G401.6 (cell line): Measurements from ENCODE around the gene PHEX.

Experiments
- FAIRE-seq: peaks from 2 replicates; lab custom pipeline; 2012; peaks lifted over from hg19 to GRCh38; lab: Jason Lieb, UNC

PHEX gene

DNA sequence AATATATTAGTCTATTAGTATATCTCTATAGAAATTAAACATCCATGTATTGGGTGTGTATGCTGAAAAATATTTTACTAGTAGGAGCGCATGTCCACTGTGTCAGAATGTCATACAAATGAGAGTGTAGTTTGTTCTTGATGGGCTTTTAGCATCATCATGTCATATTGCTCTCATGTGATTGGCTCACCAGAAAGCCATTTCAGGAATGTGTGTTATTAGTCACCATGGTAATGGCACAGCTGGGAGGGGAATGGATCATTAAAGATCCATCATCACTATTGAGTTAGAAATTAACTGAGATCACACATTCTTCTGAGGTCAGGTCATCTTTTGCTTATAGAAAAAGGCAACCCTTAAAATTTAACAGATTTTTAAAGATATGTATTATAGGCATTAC is 77.3 kb downstream of the PHEX start:
- no peak for FAIRE-seq

DNA sequence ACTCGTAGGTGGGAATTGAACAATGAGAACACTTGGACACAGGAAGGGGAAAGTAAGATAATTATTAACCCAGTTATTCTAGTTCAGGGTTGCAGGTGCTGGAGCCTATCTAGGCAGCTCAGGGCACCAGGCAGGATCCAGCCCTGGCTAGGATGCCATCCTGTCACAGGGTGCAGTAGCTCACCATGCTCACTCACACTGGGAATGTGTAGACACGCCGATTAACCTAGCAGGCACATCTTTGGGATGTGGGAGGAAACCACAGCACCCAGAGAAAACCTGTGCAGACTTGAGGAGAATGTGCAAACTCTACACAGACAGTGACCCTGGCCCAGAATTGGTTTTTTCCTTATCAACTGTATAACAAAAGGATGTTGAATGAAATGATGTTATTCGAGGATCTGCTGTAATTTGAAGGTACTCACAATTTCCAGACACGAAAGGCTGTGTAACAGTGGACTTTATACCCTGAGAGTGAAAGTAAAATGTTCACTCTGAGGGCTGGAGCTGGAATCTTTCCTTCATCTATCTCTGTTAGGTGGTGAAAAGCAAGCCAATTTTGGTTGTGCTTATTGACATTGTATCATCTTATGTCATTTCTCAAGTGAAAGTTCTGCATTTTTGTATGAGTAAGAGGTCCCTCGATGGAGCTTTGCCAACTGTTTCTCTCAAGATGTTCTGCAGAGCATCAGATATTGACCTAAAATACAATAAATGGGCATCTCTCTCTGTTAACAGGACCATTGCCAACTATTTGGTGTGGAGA is 78.8 kb downstream of the PHEX start:
- FAIRE-seq, result no peak

DNA sequence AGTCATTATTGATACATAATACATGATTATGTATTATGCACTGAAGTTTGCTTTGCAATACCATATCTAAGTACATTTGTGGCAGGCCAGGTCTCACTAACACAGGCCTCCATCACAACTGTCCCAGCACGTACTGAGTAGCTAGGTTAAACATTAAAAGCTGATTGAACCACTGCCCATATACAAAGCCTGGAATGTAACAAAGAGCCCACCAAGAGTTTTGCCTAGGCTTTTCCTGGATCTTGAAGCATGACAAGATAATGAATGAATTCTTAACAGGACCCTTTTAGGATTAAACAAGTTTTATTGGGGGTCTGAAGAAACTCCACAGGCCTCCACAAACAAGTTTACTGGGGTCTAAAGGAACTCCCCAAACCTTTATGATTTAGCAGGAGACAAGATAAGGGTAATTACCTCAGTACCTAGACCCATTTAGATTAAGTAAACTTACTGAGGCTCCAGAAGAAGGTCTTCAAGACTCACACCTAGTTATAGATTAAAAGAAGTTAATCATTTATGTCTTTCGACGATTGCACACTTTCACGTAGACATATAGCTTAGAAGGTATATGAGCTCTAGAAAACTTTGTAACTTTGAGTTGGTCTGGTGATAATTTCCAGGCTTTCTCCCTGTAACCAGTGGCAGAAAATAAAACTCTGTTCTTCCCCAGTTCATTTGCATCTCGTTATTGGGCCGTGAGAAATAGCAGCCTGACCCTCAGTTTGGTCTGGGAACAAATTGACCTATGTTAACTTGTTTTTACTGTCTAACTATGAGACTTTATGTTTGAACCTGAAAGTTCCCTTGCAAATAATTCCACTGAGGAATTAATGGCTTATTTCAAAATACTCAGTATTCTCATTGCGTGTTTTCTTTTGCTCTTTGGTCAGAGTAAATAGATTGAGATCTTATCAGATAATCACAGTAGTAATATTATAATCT is 84.8 kb downstream of the PHEX start:
- FAIRE-seq, result no peak

DNA sequence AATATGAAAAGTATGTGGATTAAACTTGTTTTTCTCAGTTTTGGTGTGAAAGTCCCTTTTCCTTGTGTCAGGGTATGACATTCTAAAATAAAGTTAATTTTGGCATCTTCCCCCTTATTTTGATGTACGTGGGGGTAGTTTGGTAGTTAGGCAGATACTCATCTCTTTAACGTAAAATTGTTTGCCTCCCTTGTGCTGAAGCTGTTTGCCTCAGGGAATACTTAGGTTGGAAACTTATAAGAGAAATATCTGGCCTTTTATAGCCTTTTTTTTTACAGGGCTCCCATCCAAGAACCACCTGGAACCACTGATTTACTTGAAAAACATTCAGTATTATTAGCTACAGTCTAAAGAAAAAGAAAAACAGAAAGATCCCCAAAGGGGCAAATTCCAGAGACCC is 85.5 kb downstream of the PHEX start:
- FAIRE-seq, result no peak

DNA sequence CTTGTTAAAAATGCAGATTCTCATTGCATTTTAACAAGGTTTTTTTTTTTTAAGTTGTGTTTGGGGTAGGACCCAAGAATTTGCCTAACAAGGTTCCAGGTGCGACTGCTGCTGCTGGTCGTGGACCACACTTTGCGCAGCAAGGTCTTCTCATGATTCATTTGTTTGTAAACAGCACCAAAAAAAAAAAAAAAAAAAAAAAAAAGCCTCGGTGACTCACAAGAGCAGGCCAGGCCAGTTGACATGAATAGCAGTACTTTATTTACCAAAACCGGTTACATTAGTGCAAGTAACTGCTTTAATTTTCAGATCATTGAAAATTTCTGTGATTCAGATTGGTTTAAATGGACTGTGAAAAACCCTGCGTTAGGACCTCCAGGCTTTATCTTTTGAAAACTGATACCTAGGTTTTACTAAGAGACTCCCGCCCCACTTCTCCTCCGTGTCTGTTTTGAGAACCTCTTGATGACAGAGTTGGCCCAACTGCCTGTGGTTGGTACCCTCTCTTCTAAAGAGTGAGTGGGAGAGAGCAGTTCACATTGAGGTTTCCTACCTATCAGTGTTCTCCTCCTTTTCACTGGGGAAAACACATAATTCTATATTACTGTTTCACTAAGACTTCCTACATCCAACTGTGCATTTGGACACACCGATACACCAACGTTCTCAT is 86.2 kb downstream of the PHEX start:
- no peak for FAIRE-seq

DNA sequence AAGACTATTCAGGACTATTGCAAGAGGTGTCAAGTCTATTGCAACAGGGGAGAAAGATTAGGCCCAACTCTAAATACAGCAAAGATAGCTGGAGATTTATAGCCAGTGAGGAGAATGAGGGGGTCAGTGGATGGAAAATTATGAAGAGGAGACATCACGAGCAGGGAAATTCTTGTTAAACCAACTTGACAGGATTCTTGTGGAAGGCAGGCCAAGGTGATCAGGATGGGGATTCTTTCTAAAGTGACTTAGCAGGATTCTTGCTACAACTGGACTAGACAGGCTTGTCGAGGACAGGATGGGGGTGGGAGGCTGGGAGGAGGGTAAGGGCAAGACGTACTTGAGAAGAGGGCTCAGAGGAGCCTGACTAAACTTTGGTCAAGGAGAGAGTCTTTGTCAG is 89.0 kb downstream of the PHEX start:
- FAIRE-seq, result no peak

DNA sequence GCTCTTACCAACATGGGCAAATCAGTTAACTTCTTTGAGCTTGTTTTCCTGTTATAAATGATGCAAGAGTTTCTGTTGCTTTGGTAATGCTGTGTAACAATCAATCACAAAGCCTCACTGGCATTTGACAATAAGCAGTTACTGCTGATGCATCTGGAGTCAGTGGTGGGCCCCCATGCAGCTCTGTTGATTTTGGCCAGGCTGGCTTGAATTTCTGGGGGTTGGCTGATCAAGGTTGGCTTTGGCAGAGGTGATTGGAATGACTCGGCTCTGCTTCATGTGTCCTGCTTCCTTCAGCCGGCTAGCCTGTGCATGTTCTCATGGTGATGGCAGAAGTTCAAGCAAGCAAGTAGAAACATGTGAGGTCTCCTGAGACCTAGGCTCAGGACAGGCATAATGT is 90.4 kb downstream of the PHEX start:
- FAIRE-seq, result no peak

DNA sequence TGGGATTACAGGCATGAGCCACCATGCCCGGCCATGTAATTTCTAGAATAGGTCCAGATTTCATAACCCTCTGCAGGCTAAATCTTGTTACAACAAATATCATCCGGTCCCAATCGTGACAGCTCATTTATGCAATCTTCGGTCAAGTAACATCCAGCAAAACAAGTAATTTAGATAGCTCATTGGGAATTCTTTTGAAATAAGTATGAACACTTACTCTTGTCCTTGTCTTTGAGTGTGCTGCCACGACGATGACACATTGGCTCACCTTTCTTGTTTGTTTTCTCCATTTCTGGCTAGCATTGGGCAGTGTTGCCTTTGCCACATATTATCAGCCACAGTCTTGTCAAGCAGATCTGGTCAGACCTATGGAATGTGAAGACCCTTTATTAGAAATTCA is 92.0 kb downstream of the PHEX start:
- no peak for FAIRE-seq

DNA sequence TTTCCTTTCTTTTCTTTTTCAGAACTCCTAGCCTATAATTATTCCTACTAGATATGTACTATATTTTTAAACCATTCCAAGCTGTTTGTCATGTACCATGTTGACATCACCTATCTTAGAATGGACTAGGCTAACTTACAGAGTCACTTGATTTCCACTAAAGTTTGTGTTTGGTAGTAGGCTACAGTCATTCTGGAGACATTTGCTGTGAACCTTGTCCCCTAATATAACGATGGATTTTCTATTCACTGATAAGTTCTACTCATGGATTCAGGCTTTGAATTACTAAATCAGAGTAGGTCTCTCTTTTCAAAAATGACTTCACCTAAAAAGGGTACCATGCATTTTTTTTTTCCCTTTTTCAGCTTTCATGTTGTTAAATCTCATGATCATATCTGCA is 93.4 kb downstream of the PHEX start:
- no peak for FAIRE-seq

DNA sequence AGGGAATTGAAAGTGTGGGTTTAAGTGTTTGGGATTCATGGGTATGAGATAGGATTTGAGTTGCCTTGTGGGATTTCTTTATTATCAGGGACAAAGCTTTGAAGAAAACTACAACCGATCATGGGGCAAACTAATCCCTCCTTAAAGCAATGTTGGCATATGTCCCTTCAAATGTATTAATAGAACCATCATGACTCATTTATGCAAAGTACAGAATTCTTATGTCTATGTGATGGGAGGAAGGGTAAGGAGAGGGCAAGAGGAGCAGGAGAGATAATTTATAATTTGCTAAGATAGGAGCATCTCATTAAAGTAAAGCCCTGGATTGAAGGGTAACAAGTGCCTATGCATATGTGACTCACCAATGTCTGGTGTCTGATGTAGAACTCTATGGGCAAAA is 94.2 kb downstream of the PHEX start:
- FAIRE-seq, result no peak

DNA sequence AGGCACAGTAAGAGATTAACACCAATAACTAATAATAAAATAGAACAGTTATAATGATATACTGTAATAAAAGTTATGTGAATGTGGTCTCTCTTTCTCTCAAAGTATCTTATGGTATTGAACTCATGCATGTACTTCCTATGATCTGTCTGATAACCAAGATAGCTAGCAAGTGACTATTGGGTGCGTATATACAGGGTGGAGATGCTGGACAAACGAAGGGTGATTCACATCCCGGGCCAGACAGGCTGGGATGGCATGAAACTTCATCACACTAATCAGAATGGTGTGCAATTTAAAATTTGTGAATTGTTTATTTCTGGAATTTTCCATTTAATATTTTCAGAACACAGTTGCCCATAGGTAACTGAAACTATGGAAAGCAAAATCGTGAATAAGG is 96.8 kb downstream of the PHEX start:
- no peak for FAIRE-seq

DNA sequence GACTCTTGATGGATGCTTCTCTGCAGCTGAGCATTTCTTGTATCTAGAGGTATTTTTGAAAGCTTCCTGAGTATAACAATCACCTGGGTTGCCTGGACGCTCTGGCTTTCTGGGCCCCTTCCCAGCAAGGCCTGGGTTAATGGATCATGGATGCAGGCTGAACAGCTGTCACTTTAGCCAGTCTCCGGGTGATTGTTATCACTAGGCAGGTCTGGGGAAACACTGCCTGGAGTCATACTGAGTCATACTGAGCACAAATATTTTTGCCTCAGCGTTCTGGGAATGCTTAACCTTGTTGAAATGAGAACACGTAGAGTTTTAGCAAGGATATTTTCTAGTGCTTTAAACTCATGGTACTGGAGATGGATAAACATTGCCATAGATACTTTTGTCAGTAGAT is 102.6 kb downstream of the PHEX start:
- FAIRE-seq, result no peak

DNA sequence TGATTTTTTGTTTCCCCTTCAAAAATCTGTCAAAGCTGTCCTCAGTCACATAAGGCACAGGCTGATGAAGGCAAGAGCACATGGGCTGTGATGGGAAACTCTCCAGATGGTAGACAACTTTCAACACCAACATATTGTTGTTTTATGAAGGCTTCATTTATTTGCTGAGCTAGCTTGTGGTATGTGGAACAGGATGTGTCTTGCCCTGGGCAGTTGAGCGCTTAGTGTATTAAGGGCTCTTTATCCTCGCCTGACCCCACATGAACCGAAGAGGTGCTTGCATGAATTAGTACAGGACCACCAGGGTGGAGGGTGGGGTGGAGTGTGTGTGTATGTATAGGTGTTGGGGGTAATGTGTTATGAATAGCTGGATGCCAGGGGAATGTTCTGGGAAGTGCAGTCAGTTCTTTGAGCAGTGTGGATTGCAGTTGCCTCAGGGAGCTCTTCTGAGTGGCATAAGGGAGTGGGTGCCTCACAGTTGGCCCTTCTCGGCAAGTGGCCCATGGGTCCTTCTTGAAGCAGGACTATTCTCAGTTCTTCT is 103.1 kb downstream of the PHEX start:
- no peak for FAIRE-seq

DNA sequence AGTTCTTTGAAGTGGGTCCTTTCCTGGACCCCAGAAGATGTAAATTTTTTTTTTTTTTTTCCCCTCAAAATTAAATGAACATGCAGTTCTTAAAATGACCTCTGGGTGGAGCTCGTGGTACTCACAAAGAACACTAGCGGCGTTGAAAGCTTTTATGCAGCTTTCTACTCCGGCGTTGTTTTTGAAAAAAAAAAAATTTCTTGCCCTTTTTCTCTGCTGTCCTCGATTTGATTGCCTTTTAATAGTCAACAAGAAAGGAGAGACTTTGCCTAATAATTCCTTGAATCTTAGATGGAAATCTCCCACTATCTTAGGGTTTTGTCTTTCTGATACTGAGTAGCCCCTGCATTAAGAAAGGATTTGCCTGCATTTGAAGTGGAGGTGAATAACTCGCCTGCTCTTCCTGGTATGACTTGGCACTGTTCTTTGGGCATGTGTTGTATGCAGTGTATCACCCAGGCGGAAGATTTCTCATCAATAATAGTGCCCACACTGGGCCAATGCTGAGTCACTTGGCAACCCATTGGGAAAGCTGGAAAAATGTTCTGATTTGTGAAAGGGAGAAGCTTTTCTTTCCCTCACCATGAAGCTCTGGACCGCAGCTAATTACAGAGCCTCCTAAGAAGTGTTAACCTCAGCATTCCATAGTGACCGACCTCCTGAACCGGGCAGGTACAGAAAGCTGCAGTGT is 104.0 kb downstream of the PHEX start:
- FAIRE-seq, result peak; percentile 59

DNA sequence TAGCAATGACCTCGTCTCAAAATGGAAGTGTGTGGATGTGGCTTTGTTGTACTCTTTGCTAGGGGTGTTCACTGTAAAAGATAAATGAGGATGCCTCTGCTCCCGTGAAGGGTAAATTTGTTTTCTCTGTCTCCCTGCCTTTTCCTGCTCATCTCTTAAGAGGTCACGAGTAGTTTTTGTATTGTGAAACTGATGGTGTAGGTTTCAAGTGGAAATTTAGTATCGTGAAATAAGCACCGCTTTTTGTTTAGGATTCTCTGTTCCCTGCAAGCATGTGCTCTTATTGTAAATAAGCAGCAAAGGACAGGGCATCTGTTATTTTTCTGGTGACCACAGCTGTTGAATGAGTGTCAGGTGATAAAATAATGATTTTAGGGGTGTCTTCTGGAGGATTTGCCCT is 104.6 kb downstream of the PHEX start:
- no peak for FAIRE-seq

DNA sequence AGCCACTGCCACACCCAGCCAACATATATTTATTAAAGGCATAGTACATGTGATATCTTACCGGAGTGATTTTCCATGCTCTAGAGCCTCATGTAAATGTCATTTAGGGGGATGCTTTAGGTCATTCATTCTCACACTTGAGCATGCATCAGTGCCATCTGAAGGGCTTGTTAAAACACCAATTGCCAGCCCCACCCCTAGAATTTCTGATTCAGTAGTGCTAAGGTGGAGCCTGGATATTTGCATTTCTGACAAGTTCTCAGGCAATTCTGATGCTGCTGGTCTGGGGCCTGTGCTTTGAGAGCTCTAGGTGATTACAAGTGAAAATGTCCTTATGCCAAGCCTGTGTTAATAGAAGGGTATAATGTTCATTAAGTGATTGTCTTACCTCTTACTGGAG is 107.7 kb downstream of the PHEX start:
- FAIRE-seq, result no peak

DNA sequence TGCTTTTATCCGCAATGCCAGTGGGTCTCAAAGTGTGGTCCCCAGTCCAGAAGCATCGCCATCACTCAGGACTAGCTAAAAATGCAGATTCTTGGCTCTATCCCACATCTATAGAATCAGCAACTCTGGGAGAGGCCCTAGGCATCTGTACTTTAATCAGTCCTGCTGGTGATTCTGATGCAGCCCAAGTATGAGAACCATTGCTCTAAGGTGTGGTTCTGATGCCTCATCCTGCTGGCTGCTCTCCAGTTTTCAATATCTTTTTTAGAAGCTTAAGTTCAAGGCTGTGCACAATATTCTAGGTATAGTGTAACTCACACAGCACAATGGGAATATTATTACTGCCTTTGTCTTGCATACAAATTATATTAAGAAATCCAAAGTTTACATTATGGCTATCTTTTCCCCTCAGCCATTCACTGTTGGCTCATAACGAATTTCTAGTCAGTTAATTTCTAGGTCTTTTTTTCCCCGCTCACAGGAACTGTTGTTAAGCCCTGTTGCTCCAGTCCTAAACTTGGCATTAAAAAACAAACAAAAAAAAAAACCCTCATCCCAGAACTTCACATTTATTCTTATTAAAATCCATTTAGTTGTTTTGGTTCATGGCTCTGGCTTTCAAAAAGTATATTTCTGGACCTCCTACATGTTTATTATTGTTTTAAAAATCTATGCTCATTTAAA is 109.1 kb downstream of the PHEX start:
- no peak for FAIRE-seq

DNA sequence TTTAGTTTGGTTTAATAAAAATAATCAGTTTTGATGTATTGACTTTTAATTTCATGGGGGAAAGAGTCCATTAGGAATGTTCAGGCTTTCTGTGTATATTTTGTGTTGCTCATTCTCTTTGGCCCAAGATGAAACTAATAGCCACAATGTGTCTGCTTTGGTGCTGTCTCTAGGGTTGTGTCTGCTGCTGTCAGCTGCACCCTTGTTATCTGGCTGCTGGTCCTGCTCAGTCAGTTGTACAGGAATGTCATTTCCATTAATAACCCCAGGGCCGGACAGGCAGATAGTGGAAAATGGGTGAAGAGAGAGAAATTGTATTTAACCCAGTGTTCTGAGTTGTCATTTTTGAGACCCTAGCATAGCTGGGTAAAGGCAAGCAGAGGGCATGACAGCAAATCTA is 115.1 kb downstream of the PHEX start:
- FAIRE-seq, result no peak

DNA sequence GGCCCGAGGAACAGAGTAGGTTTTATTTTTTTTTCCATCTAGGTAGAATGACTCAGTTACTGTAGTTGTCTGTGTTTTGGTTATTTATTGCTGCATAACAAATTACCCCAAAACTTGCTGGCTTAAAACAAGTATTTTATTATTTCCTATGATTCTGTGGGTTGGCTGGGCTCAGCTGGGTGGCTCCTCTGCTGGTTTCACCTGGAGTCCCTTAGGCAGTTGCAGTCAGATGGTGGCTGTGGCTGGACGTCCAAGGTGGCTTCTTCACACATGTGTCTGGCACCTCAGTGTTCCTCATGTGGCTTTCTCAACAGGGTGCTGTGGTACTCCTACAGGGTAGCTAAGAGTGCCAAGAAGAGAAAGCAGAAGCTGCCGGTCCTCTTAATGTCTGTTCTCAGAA is 115.8 kb downstream of the PHEX start:
- no peak for FAIRE-seq

DNA sequence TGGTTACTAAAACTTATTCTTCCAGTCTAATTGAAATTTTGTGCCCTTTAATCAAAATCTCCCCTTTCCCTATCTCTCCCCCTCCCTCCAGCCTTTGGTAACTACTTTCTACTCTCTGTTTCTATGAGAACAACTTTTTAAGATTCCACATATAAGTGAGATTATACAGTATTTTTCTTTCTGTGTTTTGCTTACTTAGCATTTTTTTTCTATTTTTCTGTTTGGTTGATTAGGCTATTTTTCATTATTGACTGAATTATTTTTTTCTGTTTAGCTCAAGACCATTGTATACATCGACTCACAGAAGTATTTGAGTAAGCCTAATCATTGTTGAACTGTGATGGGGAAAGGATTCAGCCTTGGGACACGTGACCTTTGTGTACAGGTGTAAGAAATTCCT is 116.4 kb downstream of the PHEX start:
- peak; percentile 36 for FAIRE-seq

DNA sequence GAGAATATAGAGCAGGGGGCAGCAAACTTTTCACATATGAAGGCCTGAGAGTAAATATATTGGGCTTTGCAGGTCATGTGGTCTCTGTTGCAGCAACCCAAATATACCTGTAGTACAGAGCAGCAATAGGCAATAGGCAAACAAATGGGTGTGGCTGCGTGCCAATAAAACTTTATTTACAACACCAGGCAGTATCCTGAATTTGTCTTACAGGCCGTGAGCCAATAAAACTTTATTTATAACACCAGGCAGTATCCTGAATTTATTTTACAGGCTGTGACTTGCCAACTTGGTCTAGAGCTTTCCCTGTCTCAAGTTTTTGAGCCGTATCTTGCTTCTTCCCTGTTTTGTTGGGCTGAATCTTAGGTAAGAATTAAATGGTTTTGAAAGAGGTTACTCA is 118.2 kb downstream of the PHEX start:
- FAIRE-seq, result no peak

DNA sequence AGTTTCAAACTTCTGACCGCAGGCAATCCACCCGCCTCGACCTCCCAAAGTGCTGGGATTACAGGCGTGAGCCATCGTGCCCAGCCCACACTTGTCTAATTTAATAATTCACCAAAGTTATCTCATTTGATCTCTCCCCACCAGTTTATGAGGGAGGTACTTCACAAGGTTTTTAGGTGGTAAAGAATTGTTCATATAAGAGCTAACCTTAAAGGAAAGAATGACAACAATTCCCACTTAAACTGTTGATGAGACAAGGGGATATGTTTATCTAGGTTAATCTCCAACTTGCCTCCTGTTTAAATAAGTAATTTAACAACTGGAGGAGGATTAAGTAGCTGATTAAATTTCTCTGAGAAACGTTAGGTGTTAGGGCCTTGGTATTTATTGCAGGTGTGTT is 123.0 kb downstream of the PHEX start:
- no peak for FAIRE-seq
